WI38 (cell line): ENCODE measurements around the gene CDHR3.

Source experiments
- H3K4me3 ChIP-seq: 2 replicates; pipeline ENCODE4 v1.5.1; 2011; ENCODE audit warnings: low read depth, mild to moderate bottlenecking, control low read depth, low read length
- TF ChIP-seq, protein P1 (sequence below): IDR thresholded peaks from 2 replicates; pipeline ENCODE4 v1.5.1; 2012; ENCODE audit warnings: low read depth, mild to moderate bottlenecking, control low read depth, low read length

CDHR3 gene

DNA sequence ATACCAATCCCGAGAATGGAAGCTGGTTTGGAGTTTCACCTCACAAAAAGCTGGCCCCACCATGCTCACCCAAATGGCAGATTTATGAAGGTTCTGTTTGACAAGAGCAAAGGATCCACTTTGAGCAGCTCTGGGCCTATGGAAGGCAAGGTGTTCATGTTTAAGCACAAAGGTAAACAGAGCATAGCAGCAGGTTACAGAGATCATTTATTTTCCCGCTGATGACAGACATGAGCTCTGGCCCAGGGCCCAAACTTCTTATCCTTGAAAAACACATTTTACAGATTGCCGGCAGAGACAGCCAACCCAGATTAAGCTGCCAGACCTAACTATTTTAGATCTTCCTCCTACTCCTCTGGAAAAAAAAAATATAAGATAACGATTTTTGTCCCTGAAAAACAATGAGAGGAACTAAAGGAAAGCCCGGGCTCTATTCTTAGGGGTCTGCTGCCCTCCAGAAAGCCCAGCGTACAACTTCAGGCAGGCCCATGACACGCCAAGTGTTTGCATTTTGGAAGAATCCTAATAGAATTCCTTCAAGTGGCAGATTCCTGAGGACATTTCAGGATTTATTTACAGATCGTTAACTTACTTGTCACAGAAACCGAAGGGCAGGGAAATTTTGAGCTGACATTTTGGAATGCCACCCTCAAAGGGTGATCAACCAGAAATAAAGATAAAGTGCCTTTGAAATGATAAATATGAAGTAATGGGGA is 109.1 kb downstream of the CDHR3 start:
- H3K4me3 ChIP-seq: no peak overlapping the region
- TF ChIP-seq, protein P1, sequence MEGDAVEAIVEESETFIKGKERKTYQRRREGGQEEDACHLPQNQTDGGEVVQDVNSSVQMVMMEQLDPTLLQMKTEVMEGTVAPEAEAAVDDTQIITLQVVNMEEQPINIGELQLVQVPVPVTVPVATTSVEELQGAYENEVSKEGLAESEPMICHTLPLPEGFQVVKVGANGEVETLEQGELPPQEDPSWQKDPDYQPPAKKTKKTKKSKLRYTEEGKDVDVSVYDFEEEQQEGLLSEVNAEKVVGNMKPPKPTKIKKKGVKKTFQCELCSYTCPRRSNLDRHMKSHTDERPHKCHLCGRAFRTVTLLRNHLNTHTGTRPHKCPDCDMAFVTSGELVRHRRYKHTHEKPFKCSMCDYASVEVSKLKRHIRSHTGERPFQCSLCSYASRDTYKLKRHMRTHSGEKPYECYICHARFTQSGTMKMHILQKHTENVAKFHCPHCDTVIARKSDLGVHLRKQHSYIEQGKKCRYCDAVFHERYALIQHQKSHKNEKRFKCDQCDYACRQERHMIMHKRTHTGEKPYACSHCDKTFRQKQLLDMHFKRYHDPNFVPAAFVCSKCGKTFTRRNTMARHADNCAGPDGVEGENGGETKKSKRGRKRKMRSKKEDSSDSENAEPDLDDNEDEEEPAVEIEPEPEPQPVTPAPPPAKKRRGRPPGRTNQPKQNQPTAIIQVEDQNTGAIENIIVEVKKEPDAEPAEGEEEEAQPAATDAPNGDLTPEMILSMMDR: no peak

DNA sequence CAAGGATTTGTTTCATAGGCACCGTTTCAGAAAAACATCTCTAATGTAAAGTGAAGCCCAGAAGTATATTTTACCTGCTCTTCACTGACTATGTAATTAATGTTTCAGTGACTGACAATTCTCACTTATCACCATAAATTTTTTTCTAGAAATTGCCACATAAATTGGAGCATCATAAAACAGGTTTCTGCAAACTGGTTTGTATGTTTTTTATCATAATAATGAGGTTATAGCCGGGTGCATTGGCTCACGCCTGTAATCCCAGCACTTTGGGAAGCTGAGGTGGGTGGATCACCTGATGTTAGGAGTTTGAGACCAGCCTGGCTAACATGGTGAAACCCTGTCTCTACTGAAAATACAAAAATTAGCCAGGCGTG is 109.6 kb downstream of the CDHR3 start:
- TF ChIP-seq, protein P1: no peak
- no peak overlapping the region for H3K4me3 ChIP-seq

DNA sequence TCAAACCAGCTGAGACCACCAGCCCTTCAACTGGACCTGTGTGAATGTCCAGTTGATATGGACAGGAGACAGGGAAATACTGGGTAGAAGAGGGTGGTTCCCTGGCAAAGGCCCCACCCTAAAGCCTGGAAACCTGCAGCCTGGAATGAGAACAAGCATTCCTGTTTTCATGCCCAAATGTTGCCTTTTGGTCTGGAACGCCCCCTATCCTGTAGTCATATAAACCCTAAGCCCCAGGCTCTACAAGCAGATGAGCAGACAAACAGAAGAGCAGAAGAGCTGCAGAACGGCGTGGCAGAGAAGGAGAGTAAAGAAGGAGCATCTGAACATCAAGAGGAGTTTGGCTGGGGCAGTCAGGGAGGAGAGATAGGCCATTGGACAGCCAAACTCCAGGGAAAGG is 110.6 kb downstream of the CDHR3 start:
- no peak overlapping the region for H3K4me3 ChIP-seq
- TF ChIP-seq, protein P1: no peak

DNA sequence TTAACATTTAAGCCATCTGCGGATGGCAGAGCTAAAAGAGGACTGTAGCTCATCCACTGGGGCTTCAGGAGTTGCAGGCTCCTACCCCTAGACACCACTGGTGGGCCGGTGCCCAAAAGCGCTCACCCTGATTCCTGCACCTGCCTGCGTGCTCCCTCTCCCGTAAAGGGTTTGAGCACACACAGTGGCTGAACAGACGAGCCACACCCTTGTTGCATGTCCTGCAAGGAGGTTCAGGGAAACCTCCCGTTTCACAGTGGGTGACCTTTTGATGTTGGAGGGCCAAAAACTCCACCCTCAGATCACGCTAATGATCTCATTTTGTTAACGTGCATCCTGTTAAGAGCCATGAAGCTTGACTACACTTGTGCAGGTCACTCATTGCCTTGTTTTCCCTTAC is 111.2 kb downstream of the CDHR3 start:
- no peak overlapping the region for H3K4me3 ChIP-seq
- TF ChIP-seq, protein P1: no peak

DNA sequence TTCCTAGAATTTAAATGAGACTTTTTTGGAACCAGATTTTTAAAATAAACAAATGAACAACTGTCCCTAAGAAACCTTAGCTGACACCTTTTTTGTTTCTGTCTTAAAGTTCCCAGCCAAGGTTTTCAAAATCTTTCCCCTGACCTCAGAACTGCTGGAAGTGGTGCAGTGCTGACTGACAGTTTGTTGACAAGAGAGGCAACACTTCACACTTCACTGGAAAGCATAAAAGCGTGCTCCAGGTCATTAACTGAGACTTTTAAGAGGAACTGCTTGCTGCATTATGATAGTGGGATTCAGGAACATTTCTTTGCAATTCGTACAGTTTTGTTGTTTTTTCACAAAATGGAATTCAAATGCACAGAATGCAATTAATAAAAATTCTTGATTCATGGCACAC is 112.9 kb downstream of the CDHR3 start:
- TF ChIP-seq, protein P1: no peak
- no peak overlapping the region for H3K4me3 ChIP-seq

DNA sequence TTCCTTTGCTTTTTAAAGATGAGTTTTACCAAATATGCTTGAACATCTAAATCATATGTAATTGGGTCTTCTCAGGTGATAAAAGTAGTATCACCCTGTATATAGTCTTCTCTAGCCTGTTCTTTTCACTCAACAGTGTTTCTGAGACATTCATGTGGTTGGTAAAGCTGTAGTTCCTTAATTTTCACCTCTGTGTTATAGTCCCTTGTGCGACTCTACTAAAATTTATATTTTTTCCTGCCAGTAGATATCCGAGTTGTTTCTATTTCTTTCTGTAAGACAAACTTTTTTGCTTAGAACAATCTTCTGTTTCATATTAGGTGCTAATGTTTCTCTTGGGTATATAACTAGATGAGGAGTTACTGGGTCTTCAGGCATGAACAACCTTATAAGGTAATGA is 113.5 kb downstream of the CDHR3 start:
- no peak overlapping the region for H3K4me3 ChIP-seq
- TF ChIP-seq, protein P1: no peak

DNA sequence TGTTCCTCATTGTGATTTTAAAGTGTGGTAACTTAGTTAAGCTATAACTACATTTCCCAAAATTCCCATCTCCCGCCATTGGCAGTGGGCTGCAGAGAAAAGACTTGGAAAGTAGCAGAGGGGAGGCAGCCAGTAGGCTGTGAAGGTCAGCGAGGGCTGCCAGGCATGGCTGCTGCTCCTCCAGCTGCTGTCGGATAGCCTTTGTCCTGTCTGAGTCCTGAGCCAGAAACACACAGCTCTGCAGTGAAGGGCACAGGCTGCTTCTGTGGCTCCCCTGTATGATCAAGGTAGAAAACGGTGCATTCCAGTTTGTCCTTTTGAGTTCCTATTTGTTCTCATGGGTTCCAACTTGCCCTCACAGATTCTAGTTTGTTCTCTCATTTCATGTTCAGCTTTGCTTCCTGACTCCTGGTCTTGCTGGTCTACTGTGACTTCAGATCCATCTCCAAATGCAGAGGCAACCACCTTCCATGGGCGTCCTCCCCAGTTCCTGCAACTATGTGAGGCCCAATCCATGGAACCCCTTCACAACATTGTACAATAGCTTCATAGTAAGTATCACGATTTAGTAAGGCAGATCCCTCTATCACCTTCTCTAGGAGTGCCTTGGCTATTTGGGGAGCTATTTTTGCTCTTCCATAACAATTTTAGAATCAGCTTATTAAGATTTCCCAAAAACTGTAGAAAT is 117.4 kb downstream of the CDHR3 start:
- no peak overlapping the region for H3K4me3 ChIP-seq
- TF ChIP-seq, protein P1: no peak
